GM12892 (cell line): ENCODE results near the gene FCN2.

Source experiments
- DNase-seq: peaks from one replicate; pipeline ENCODE4 v3.0.0; 2011; ENCODE audit not compliant: insufficient read length
- FAIRE-seq: peaks from 2 replicates; lab custom pipeline; 2011; peaks lifted over from hg19 to GRCh38; lab: Jason Lieb, UNC
- POLR2A ChIP-seq: IDR thresholded peaks from 2 replicates; pipeline ENCODE4 v1.6.1; 2011; ENCODE audit warnings: low read depth, low read length, control low read depth
- POLR2AphosphoS5 ChIP-seq: IDR thresholded peaks from 2 replicates; pipeline ENCODE4 v1.6.1; 2011; ENCODE audit warnings: low read depth, low read length, control low read depth
- TAF1 ChIP-seq: IDR thresholded peaks from 2 replicates; pipeline ENCODE4 v1.6.1; 2011; ENCODE audit warnings: low read depth, mild to moderate bottlenecking, control low read depth, low read length, borderline replicate concordance

FCN2 gene

DNA sequence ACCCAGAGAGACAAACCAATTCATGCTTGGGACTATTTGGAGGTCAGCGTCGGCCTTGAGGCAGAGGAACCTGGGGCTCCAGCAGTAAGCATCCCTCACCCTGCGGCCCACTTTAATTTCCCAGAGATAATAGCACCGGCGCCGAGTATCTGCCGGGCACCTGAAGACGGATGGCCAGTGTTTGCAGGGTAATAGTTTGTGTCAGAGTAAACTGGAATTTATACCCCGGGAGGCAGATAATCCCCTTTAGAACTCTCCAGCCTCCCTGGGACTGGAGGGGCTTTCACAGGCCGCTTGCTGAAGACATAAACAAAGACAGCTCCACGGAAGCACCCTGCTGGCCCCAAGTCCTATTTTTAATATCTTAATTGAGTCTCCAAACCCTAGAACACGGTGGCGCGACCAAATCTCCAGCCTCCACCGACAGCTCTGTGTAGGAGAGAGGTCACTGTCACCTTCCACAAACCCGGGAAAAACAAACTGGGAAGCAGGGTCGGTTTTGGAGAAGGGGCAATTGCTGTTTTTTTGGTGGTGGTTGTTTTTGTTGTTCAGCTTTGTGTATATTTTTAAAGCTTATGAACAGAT is 54.5 kb downstream of the FCN2 start:
- TF ChIP-seq TAF1: no peak
- no peak for DNase-seq
- no peak for FAIRE-seq

DNA sequence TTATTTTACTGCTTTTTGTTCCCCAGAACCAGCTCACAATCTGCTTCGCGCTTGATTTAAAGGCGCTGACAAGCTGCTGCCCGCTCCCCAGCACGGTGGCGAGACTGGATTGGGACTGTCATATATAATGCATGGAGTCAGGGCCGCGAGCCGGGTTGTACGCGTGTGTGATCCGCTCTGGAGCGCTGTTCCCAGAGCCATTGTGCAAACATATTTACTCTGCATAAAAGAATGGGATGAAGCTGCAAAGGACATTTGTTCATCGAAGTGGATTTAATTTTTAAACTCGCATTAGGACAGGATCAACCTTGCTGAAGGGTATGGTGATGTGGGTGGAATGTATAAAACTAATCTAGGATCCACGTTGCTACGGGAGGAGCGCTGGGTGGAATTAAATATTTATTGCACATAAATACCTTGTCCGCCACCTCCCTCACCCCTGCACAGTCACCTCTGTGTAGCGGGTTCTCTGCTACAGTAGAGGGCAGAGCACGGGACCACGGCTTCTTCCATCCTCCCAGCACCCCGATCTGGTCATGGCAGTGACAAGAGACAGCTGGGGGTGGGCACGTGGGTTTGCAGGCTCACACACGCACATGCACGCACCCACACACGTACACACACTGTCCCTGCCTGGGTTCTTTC is 55.2 kb downstream of the FCN2 start:
- FAIRE-seq (no peak), DNase-seq (no peak)
- TF ChIP-seq POLR2AphosphoS5 (no peak), POLR2A (no peak), TAF1 (no peak)

- DNase-seq (no peak), FAIRE-seq (no peak)
- TF ChIP-seq POLR2A (no peak), POLR2AphosphoS5 (no peak), TAF1 (no peak)
Measured at GRCh38 chr9:134936346-134937163, 55.9 kb downstream of the FCN2 start.
